GM23248 (cell line): ENCODE measurements around the gene FZD7.

Experiments
- EZH2 ChIP-seq: fragments of 200-600 bp; sonication (generic); IDR thresholded peaks from 2 replicates; pipeline ENCODE4 v1.6.1; 2018; ENCODE audit warnings: antibody characterized with exemption, mild to moderate bottlenecking; ENCODE audit not compliant: insufficient read depth, poor library complexity, severe bottlenecking
- EZH2phosphoT487 ChIP-seq: fragments of 200-600 bp; sonication (generic); IDR thresholded peaks from 2 replicates; pipeline ENCODE4 v1.6.1; 2018; ENCODE audit warnings: antibody characterized with exemption, moderate library complexity, mild to moderate bottlenecking, low read depth; ENCODE audit not compliant: insufficient read depth

GRCh38 chr2:202035089-202035940 is 1.7 kb downstream of the FZD7 start:
- TF ChIP-seq EZH2 (no peak), EZH2phosphoT487 (no peak)
